CD4-positive, alpha-beta memory T cell (primary cell): Measurements from ENCODE around the gene WNT7B. TPM values are rescaled to one million over a fixed set of nuclear protein-coding genes. Genes with fewer than 3 reads are reported as not detected.

ENCODE experiments used
- CTCF ChIA-PET: fragments of 350-600 bp; sonication (Branson Sonifier 250); formaldehyde crosslinking; loops from one replicate; lab custom pipeline; 2021; ENCODE audit warnings: inconsistent platforms; ENCODE audit not compliant: partially characterized antibody; lab: Charles Lee
- POLR2A ChIA-PET: fragments of 350-600 bp; sonication (Branson Sonifier 250); formaldehyde crosslinking; loops from one replicate; lab custom pipeline; 2021; ENCODE audit not compliant: partially characterized antibody; lab: Charles Lee
- DNase-seq, 5 donors: peaks; one replicate each; pipeline versions ENCODE4 v3.0.0 to v3.0.0-alpha.2; 2020 to 2022; ENCODE audit warnings: mixed read lengths in 1 of 5
- H3K27ac ChIP-seq: one replicate; pipeline ENCODE4 v1.7.0; 2013; ENCODE audit warnings: low read depth, low read length
- H3K27me3 ChIP-seq: 2 replicates; pipeline ENCODE4 v1.7.0; 2013; ENCODE audit warnings: mild to moderate bottlenecking, low read length, moderate library complexity; ENCODE audit not compliant: insufficient read depth
- H3K36me3 ChIP-seq: 2 replicates; pipeline ENCODE4 v1.7.0; 2013; ENCODE audit warnings: mild to moderate bottlenecking, low read length, moderate library complexity; ENCODE audit not compliant: insufficient read depth
- H3K4me1 ChIP-seq: 2 replicates; pipeline ENCODE4 v1.7.0; 2013; ENCODE audit warnings: mild to moderate bottlenecking, low read length, moderate library complexity; ENCODE audit not compliant: insufficient read depth
- H3K4me3 ChIP-seq, 2 donors: one replicate each; pipeline ENCODE4 v1.7.0; 2013; ENCODE audit warnings: low read length in 2 of 2, mild to moderate bottlenecking in 1 of 2
- H3K9me3 ChIP-seq, 2 donors: one replicate each; pipeline ENCODE4 v1.7.0; 2013; ENCODE audit warnings: low read length in 2 of 2, control low read depth in 1 of 2; ENCODE audit not compliant: control insufficient read depth in 1 of 2
- H3K27ac Mint-ChIP-seq, 7 donors: one replicate each; pipeline ENCODE4 v1.8.0; 2020 to 2021; ENCODE audit warnings: mixed read lengths in 7 of 7, mild to moderate bottlenecking in 6 of 7, inconsistent platforms in 3 of 7, moderate library complexity in 3 of 7
- H3K27me3 Mint-ChIP-seq, 2 donors: one replicate each; pipeline ENCODE4 v1.8.0; 2020 to 2021; ENCODE audit warnings: mixed read lengths in 2 of 2
- H3K36me3 Mint-ChIP-seq, 2 donors: one replicate each; pipeline ENCODE4 v1.8.0; 2020 to 2021; ENCODE audit warnings: mixed read lengths in 2 of 2, inconsistent platforms in 1 of 2, mild to moderate bottlenecking in 1 of 2
- H3K4me1 Mint-ChIP-seq, 4 donors: one replicate each; pipeline ENCODE4 v1.8.0; 2020 to 2021; ENCODE audit warnings: mixed read lengths in 4 of 4, mild to moderate bottlenecking in 1 of 4
- H3K4me3 Mint-ChIP-seq, 8 donors: one replicate each; pipeline ENCODE4 v1.8.0; 2020 to 2021; ENCODE audit warnings: mixed read lengths in 8 of 8, mild to moderate bottlenecking in 7 of 8, moderate library complexity in 6 of 8, inconsistent platforms in 3 of 8
- H3K9me3 Mint-ChIP-seq, 8 donors: one replicate each; pipeline ENCODE4 v1.8.0; 2020 to 2021; ENCODE audit warnings: mixed read lengths in 8 of 8, mild to moderate bottlenecking in 5 of 8, inconsistent platforms in 3 of 8, moderate library complexity in 1 of 8
- intact Hi-C: fragments of 100-400 bp; cut with micrococcal nuclease; formaldehyde crosslinking; loops from one replicate; pipeline ENCODE4 v1.15.1; 2023
- polyA plus RNA-seq, 2 donors: library from polyadenylated mRNA; unstranded; fragments of 300-500 nt; fragmentation: Illumina TruSeq; gene quantifications; one replicate each; pipeline ENCODE4 v1.2.3, GENCODE V29; 2021
- total RNA-seq, 2 experiments: library from RNA; stranded (reverse); gene quantifications; one replicate each; pipeline ENCODE4 v1.2.3, GENCODE V29; 2021

Gene WNT7B
- total and polyA plus RNA-seq, 4 experiments from 2014 or later, result not detected

GRCh38 chr22:45876136-45877035, 100.6 kb downstream of the WNT7B start:
- Mint-ChIP-seq H3K4me1 (no peaks in the 10 kb centered on the region), H3K36me3 (peaks cover 0 to 4% of the 10 kb centered on the region in 2 donors), H3K9me3 (peaks cover 0 to 24% (median 13%) of the 10 kb centered on the region in 8 donors), H3K27me3 (peaks cover 19 to 20% of the 10 kb centered on the region in 2 donors), H3K27ac (no peak overlapping the region), H3K4me3 (no peak overlapping the region)
- H3K27ac ChIP-seq, result no peak overlapping the region
- no peaks in the 10 kb centered on the region for H3K4me1 ChIP-seq
- H3K4me3 ChIP-seq, result no peak overlapping the region
- H3K27me3 ChIP-seq, result no peaks in the 10 kb centered on the region
- intact Hi-C loops, result no loop called here
- peaks cover 0 to 3% of the 10 kb centered on the region in 2 donors for H3K9me3 ChIP-seq
- DNase-seq, result no peak
- no peaks in the 10 kb centered on the region for H3K36me3 ChIP-seq
- ChIA-PET POLR2A (no interaction called here), CTCF (interaction anchor here (4.7 kb wide), 1 partner anchor 13 kb away, joined by 23 read pairs; no protein-coding TSS in a partner anchor)

- Mint-ChIP-seq H3K4me3 (peak overlapping the region in 1 of 8 donors; percentile 52), H3K27ac (no peak overlapping the region), H3K36me3 (peaks cover 4% of the 10 kb centered on the region in 2 donors), H3K4me1 (peaks cover 0 to 6% (median under 1%) of the 10 kb centered on the region in 4 donors), H3K27me3 (peaks cover 12 to 18% of the 10 kb centered on the region in 2 donors), H3K9me3 (peaks cover 0 to 32% (median 22%) of the 10 kb centered on the region in 8 donors)
- Histone ChIP-seq H3K36me3 (no peaks in the 10 kb centered on the region), H3K4me1 (no peaks in the 10 kb centered on the region), H3K9me3 (peaks cover 0 to 3% of the 10 kb centered on the region in 2 donors), H3K27me3 (peaks cover 9% of the 10 kb centered on the region), H3K27ac (no peak overlapping the region), H3K4me3 (no peak overlapping the region)
- intact Hi-C loops, result no loop called here
- no peak for DNase-seq
- CTCF ChIA-PET, result interaction anchor here (4.7 kb wide), 1 partner anchor 9 kb away, joined by 23 read pairs; no protein-coding TSS in a partner anchor
- POLR2A ChIA-PET, result no interaction called here
Observed at GRCh38 chr22:45872659-45873263, 104.2 kb downstream of the WNT7B start.

- no peak overlapping the region for H3K4me3 Mint-ChIP-seq
- Histone ChIP-seq H3K27ac (no peak overlapping the region), H3K4me3 (no peak overlapping the region), H3K36me3 (no peaks in the 10 kb centered on the region), H3K9me3 (peaks cover 0 to 3% of the 10 kb centered on the region in 2 donors), H3K4me1 (no peaks in the 10 kb centered on the region), H3K27me3 (peaks cover 9% of the 10 kb centered on the region)
- POLR2A ChIA-PET, result no interaction called here
- H3K27me3 Mint-ChIP-seq, result peaks cover 12 to 16% of the 10 kb centered on the region in 2 donors
- H3K4me1 Mint-ChIP-seq, result peaks cover 0 to 6% (median under 1%) of the 10 kb centered on the region in 4 donors
- H3K27ac Mint-ChIP-seq, result no peak overlapping the region
- peaks cover 0 to 32% (median 22%) of the 10 kb centered on the region in 8 donors for H3K9me3 Mint-ChIP-seq
- CTCF ChIA-PET, result interaction anchor here (4.7 kb wide), 1 partner anchor 8 kb away, joined by 23 read pairs; no protein-coding TSS in a partner anchor
- peaks cover 4% of the 10 kb centered on the region in 2 donors for H3K36me3 Mint-ChIP-seq
- intact Hi-C loops, result no loop called here
- no peak for DNase-seq
Observed at GRCh38 chr22:45871721-45872120, 105.2 kb downstream of the WNT7B start.

Other genes with a start within 250 kb of the WNT7B start
- gene PPARA, start 173.4 kb upstream of the WNT7B start, total RNA-seq, result 10 to 100 TPM; 21.3 to 23.2 TPM
- 1 to 10 TPM in 1 of 2 donors, under 1 TPM in 1; 0.91 to 5.8 TPM for gene PPARA, start 173.4 kb upstream of the WNT7B start, polyA plus RNA-seq